ENCODE results near the gene HIVEP2. TPM values are rescaled to one million over a fixed set of nuclear protein-coding genes. Genes with fewer than 3 reads are reported as not detected.

The HIVEP2 gene
- total RNA-seq, 1 experiment from 2014 or later, result 9.1 TPM

- peak; percentile 76 for DNase-seq
- no peaks in the 10 kb centered on the region for H3K27me3 ChIP-seq (ENCODE audit: low read length)
Measured at GRCh38 chr6:142947714-142948480, 2.9 kb upstream of the HIVEP2 start.

GRCh38 chr6:142946924-142947713 is 2.1 kb upstream of the HIVEP2 start:
- Histone ChIP-seq H3K27me3 (ENCODE audit: low read length) (no peaks in the 10 kb centered on the region), H3K4me1 (ENCODE audit: insufficient read depth, low read length) (peaks cover 23% of the 10 kb centered on the region), H3F3A (ENCODE audit: low read length, unreplicated experiment) (no peaks in the 10 kb centered on the region), H3K9me3 (ENCODE audit: low read length) (no peaks in the 10 kb centered on the region), H3K9me2 (replicated peaks; ENCODE audit: low read length) (no peaks in the 10 kb centered on the region), H3K36me3 (ENCODE audit: low read depth, low read length) (no peaks in the 10 kb centered on the region), H4K20me1 (ENCODE audit: low read length) (peaks cover 9% of the 10 kb centered on the region; the same call in 1 of the 2 replicates), H3K79me2 (ENCODE audit: low read length) (peaks cover 34% of the 10 kb centered on the region), H3K9ac (ENCODE audit: low read length) (peak overlapping the region; percentile 100), H3K27ac (ENCODE audit: low read length) (peak overlapping the region; percentile 92), H3K4me3 (ENCODE audit: low read length) (peak overlapping the region; percentile 94), H3K4me2 (ENCODE audit: low read length) (peak overlapping the region; percentile 99), H2AFZ (ENCODE audit: low read length) (peak overlapping the region; percentile 10)
- intact Hi-C loops (cut with micrococcal nuclease), result loop anchor here (1.0 to 10.0 kb wide), 10 partner anchors 113 to 480 kb away; partner anchors contain the start of gene AIG1
- ChIA-PET POLR2A (ENCODE audit: unreplicated experiment) (interaction anchor here (0.6 to 0.7 kb wide), 3 partner anchors 66 to 450 kb away, joined by 4 to 6 read pairs (median 4); no protein-coding TSS in a partner anchor), CTCF (no interaction called here)
- TF ChIP-seq EZH2 (IDR thresholded peaks at IDR 0.05; ENCODE audit: low read length, unreplicated experiment) (no peak), EZH2phosphoT487 (IDR thresholded peaks at IDR 0.05; ENCODE audit: borderline replicate concordance, low read length) (peak; percentile 64)
- TF ChIP-seq, protein P1, sequence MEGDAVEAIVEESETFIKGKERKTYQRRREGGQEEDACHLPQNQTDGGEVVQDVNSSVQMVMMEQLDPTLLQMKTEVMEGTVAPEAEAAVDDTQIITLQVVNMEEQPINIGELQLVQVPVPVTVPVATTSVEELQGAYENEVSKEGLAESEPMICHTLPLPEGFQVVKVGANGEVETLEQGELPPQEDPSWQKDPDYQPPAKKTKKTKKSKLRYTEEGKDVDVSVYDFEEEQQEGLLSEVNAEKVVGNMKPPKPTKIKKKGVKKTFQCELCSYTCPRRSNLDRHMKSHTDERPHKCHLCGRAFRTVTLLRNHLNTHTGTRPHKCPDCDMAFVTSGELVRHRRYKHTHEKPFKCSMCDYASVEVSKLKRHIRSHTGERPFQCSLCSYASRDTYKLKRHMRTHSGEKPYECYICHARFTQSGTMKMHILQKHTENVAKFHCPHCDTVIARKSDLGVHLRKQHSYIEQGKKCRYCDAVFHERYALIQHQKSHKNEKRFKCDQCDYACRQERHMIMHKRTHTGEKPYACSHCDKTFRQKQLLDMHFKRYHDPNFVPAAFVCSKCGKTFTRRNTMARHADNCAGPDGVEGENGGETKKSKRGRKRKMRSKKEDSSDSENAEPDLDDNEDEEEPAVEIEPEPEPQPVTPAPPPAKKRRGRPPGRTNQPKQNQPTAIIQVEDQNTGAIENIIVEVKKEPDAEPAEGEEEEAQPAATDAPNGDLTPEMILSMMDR (conservative IDR thresholded peaks at IDR 0.05; ENCODE audit: low read depth, low read length), result no peak
- BruUV-seq (replicated peaks), result TSS peak; percentile 85
- DNase-seq (peak; percentile 34), ATAC-seq (peak; percentile 48)

More at GRCh38 chr6:142947714-142948480, 2.9 kb upstream of the HIVEP2 start:
- Histone ChIP-seq H3K27ac (ENCODE audit: low read length) (peak overlapping the region; percentile 92), H3K4me1 (ENCODE audit: insufficient read depth, low read length) (peaks cover 18% of the 10 kb centered on the region), H2AFZ (ENCODE audit: low read length) (peak overlapping the region; percentile 10), H3K9ac (ENCODE audit: low read length) (peak overlapping the region; percentile 100), H3K79me2 (ENCODE audit: low read length) (peaks cover 26% of the 10 kb centered on the region), H3K4me3 (ENCODE audit: low read length) (peak overlapping the region; percentile 94), H4K20me1 (ENCODE audit: low read length) (peaks cover 9% of the 10 kb centered on the region; the same call in 1 of the 2 replicates), H3K36me3 (ENCODE audit: low read depth, low read length) (no peaks in the 10 kb centered on the region), H3K9me3 (ENCODE audit: low read length) (no peaks in the 10 kb centered on the region), H3F3A (ENCODE audit: low read length, unreplicated experiment) (no peaks in the 10 kb centered on the region), H3K9me2 (replicated peaks; ENCODE audit: low read length) (no peaks in the 10 kb centered on the region), H3K4me2 (ENCODE audit: low read length) (peak overlapping the region; percentile 99)
- TSS peak; percentile 47 for BruUV-seq (replicated peaks)
- ChIA-PET CTCF (no interaction called here), POLR2A (ENCODE audit: unreplicated experiment) (interaction anchor here (0.6 kb wide), 1 partner anchor 66 kb away, joined by 4 read pairs; no protein-coding TSS in a partner anchor)
- TF ChIP-seq, protein P1 (conservative IDR thresholded peaks at IDR 0.05; ENCODE audit: low read depth, low read length), result no peak
- TF ChIP-seq EZH2 (IDR thresholded peaks at IDR 0.05; ENCODE audit: low read length, unreplicated experiment) (no peak), EZH2phosphoT487 (IDR thresholded peaks at IDR 0.05; ENCODE audit: borderline replicate concordance, low read length) (no peak)
- no peak for ATAC-seq
- intact Hi-C loops (cut with micrococcal nuclease), result loop anchor here (1.0 to 10.0 kb wide), 9 partner anchors 115 to 479 kb away; no protein-coding TSS in a partner anchor

Data from PC-3 (cell line).